H1 (cell line): ENCODE results near the gene AP1S3. TPM values are rescaled to one million over a fixed set of nuclear protein-coding genes. Genes with fewer than 3 reads are reported as not detected.

Experiments used
- CHD7 ChIP-seq: fragments of 300-600 bp; sonication (generic); IDR thresholded peaks from 2 replicates; pipeline ENCODE4 v1.7.1; 2012; ENCODE audit warnings: low read length, moderate library complexity, mild to moderate bottlenecking, inconsistent platforms; ENCODE audit not compliant: insufficient replicate concordance
- E2F6 ChIP-seq: IDR thresholded peaks from 2 replicates; pipeline ENCODE4 v1.6.1; 2012; ENCODE audit warnings: inconsistent platforms
- RBBP5 ChIP-seq: IDR thresholded peaks from 2 replicates; pipeline ENCODE4 v1.7.1; 2012; ENCODE audit warnings: low read depth, mild to moderate bottlenecking, inconsistent platforms, low read length, moderate library complexity, borderline replicate concordance
- SIN3A ChIP-seq, 2 experiments: IDR thresholded peaks in 1 of 2; conservative IDR thresholded peaks in 1 of 2; 2 replicates each; pipeline ENCODE4 v1.6.1; 2011 to 2012; ENCODE audit warnings: low read length in 2 of 2, improper control_type of control experiment in 1 of 2, low read depth in 1 of 2, mild to moderate bottlenecking in 1 of 2
- TBP ChIP-seq: IDR thresholded peaks from 2 replicates; pipeline ENCODE4 v1.6.1; 2011; ENCODE audit warnings: low read depth, low read length, improper control_type of control experiment
- polyA plus RNA-seq, 7 experiments: library from polyadenylated mRNA; depleted of rRNA in 3 of 7; stranded (reverse) in 5 of 7; unstranded in 2 of 7; fragments of >200 nt in 5 of 7; fragments of 200-250 nt in 2 of 7; gene quantifications; 1 replicate in 5 of 7; 2 replicates in 1 of 7; 4 replicates in 1 of 7; pipeline versions ENCODE4 v1.2.1 to v1.2.3, GENCODE V29; 2011 to 2013; ENCODE audit warnings: missing spikeins in 2 of 7, mixed read lengths in 2 of 7
- total RNA-seq: library from RNA; stranded (reverse); fragmentation: NEBNext Ultra II Directional; extraction: Animal tissue kit (Norgen Biotek cat#: 25700); gene quantifications from 2 replicates; pipeline ENCODE4 v1.2.1, GENCODE V29; 2021

The AP1S3 gene
- total and polyA plus RNA-seq, 2 of the 8 experiments (the other 6 are each of a cell fraction or from before 2014, with no cell fraction given) = 3.9 to 20.2 TPM

DNA sequence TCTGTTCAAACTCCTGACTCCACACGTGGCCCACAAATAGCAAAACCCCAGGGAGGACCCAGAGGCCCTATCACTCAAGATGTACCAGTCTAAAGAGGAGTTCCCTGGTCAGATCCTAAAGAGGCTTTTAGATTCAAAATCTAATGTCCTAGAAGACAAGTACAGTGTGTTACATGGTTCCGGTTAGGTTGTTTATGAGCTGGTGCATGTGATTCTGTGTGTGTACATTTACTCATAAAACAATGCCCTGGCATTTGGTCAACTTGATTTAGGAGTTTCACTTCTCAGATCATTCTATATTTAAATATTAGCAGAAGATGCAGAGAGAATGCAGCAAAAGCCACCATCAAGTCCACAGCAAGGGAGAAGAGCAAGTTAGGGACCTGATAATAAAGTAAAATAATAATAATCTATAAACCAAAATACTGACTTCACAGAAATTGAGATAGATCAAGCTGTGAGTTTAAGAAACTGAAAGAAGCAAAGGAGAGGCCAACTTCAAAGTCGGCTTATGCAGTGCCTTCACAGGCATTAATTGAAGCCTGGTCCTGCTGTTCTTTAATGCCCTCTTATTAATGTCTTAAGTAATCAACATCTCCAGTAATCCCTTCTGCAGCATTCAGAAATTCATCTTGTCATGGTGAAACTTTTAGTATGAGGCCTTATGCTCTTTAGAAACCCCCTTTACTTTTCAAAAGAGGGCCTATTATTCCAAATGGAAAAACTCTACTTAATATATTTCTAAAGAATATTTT, 4.2 kb upstream of the AP1S3 start (continued):
- TF ChIP-seq E2F6 (no peak), TBP (no peak), RBBP5 (no peak), SIN3A (conservative IDR thresholded peaks at IDR 0.05 in 1 of 2, IDR thresholded peaks at IDR 0.05 in 1 of 2; ENCODE audit: low read depth in 1 of 2, low read length in 2 of 2) (no peak), CHD7 (no peak)
